Fibroblast of villous mesenchyme (primary cell): ENCODE measurements around the gene CNR1. TPM values are rescaled to one million over a fixed set of nuclear protein-coding genes. Genes with fewer than 3 reads are reported as not detected.

ENCODE experiments used
- DNase-seq: peaks from one replicate; pipeline ENCODE4 v3.0.0-alpha.2; 2010; ENCODE audit warnings: low read depth
- H3K4me3 ChIP-seq: 2 replicates; pipeline ENCODE4 v1.5.1; 2011; ENCODE audit warnings: low read depth, mild to moderate bottlenecking, low read length
- total RNA-seq: library from RNA; depleted of rRNA; stranded (reverse); fragments of >200 nt; gene quantifications from 2 replicates; pipeline ENCODE4 v1.2.3, GENCODE V29; 2012
- TF ChIP-seq, protein P1 (sequence below): IDR thresholded peaks from 2 replicates; pipeline ENCODE4 v1.5.1; 2012; ENCODE audit warnings: low read depth, mild to moderate bottlenecking, low read length; ENCODE audit not compliant: insufficient read depth

The CNR1 gene
- total RNA-seq, 1 donor = not detected

DNA sequence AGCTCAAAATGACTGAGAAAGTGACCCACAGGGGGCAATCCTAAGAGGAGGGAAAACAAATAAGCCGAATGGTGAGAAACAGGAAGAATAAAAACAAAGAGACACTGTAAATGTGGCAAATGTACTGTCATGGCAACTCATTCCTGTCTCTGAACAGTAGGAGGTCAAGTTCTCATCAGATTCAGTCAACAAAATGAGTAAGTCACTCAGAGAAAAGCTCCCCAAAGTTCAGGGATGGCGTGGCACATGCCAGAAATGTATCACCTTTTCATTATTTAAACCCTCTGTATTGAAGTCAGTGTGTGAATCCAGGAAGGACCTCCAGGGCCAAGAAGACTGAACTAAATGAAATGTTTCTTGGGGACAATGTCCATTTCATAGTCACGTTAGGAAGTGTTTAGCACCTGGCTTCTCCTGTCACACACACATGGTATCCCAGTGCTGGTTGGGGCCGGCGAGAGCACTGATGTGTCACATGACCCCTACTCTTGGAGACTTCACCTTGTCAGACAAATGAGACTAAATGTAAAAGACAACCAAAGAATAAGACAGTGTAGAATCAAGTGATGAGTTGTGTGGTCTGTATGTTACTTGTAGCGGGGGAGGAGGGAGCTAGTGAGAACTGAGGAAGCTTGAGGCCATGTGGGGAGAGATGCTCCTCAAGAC is 20.7 kb downstream of the CNR1 start:
- TF ChIP-seq, protein P1, sequence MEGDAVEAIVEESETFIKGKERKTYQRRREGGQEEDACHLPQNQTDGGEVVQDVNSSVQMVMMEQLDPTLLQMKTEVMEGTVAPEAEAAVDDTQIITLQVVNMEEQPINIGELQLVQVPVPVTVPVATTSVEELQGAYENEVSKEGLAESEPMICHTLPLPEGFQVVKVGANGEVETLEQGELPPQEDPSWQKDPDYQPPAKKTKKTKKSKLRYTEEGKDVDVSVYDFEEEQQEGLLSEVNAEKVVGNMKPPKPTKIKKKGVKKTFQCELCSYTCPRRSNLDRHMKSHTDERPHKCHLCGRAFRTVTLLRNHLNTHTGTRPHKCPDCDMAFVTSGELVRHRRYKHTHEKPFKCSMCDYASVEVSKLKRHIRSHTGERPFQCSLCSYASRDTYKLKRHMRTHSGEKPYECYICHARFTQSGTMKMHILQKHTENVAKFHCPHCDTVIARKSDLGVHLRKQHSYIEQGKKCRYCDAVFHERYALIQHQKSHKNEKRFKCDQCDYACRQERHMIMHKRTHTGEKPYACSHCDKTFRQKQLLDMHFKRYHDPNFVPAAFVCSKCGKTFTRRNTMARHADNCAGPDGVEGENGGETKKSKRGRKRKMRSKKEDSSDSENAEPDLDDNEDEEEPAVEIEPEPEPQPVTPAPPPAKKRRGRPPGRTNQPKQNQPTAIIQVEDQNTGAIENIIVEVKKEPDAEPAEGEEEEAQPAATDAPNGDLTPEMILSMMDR = no peak
- no peak for DNase-seq
- no peak overlapping the region for H3K4me3 ChIP-seq

DNA sequence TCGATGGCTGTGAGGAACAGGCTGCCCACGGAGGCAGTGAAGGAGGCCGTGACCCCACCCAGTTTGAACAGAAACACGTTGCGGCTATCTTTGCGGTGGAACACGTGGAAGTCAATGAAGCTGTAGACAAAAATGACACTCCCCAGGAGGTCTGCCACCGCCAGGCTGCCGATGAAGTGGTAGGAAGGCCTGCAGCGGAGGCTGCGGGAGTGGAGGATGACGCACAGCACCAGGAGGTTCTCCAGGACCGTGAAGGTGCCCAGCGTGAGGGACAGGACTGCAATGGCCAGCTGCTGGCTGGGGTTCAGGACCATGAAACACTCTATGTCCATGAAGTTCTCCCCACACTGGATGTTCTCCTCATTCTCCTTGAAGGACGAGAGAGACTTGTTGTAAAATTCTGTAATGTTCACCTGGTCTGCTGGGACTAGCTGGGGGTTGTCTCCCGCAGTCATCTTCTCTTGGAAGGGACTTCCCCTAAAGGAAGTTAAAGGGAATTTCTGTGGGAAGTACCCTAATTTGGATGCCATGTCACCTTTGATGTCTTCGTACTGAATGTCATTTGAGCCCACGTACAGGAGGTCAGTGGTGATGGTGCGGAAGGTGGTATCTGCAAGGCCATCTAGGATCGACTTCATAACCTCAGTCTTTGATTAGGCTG is 21.4 kb downstream of the CNR1 start:
- TF ChIP-seq, protein P1 = no peak
- no peak overlapping the region for H3K4me3 ChIP-seq
- no peak for DNase-seq

DNA sequence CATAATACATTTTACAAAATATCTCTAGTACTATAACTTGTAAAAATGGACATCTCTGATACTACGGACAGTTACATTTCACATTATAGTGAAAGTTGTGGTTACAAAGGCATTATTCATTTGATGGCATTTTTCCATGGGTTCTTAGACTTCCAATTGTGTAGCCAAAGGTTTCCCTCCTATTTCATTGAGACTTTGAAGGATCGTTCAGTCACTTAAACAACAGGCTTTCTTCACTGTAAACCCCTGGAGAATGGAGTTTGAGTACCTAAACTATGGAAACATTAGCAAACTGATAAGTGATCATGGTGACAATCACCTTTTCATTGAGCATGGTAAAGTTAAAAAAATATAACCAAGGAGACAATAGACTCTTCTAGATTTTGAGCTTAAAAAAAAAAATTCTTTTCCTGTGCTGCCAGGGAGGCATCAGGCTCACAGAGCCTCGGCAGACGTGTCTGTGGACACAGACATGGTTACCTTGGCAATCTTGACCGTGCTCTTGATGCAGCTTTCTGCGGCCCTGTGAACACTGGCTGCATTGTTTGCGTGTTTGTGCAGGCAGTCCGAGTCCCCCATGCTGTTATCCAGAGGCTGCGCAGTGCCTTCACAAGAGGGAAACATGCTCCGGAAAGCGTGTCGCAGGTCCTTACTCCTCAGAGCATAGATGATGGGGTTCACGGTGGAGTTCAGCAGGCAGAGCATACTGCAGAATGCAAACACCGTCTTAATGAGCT is 22.6 kb downstream of the CNR1 start:
- TF ChIP-seq, protein P1 = no peak
- no peak for DNase-seq

DNA sequence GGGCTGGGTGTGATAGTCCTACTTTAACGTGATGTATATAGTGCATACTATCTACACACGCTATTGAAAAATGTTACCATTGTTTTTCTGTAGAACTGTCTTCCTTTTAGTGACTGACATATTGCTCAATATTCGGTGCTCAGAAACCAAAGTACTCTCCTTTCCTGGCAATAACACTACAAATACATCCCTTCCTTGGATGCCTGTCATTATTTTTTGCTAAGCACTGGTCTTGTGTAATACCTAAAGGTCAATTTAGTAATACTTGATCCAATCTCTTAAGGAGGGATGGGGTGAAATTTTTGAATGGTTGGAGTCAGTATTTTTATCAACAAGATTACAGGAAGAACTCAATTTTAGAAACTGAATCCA is 23.9 kb downstream of the CNR1 start:
- DNase-seq = no peak
- no peak overlapping the region for H3K4me3 ChIP-seq
- TF ChIP-seq, protein P1 = no peak

More for the DNA sequence above, 22.6 kb downstream of the CNR1 start:
- no peak overlapping the region for H3K4me3 ChIP-seq

DNA sequence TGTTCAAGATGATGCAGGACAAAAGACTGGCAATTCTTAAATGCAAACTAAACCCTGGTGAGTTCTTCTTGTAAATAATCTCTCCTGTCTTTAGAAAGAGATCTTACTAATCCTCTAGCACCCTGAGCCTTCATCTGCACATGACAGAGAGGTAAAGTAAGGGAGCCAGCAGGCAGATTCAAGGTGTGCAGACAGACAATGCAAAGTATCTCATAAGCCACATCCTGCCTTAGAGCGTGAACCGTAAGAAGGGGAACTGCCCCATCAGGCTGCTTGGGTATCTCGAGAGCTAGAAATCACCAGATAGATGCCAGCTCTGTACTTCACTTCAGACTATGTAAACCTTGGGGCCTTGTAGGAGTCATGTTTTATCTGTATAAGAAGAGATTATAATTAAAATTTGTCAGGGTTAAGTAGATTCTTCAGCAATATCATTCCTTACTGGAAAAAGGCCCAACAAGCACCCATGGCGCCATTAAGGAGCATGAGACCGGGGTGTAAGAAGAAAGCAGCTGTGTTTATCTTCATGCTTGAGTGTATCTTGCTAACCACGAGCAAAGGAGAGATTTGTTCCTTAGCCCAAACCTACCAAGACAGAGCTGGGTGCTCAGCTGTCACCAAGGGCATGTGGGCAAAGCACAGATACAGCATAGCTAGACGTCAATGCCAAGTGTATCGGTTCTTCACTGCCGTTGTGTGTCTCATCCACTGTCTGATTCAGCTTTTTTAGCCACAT is 24.4 kb downstream of the CNR1 start:
- TF ChIP-seq, protein P1 = no peak
- no peak for DNase-seq
- H3K4me3 ChIP-seq = no peak overlapping the region

DNA sequence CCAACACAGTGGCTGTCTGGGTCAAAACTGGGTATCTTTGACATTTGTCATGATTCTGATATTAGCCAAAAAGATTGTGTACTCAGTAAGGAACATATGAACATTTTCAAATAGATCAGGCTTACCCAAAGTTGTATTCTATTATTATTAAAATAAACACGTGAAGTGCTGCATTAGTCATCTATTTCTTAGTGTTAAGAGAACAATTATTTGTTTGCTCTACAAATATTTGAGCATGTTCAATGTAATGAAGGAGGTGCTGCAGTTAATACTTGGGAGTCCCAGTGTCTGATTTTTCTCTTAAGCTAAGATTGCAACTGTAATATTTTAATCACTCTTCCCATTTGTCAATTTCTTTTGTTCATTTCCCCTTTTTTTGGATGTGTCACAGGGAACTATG is 28.2 kb downstream of the CNR1 start:
- TF ChIP-seq, protein P1 = no peak
- no peak for DNase-seq
- H3K4me3 ChIP-seq = no peak overlapping the region
